Measurements from ENCODE around the gene NFAM1. TPM values are rescaled to one million over a fixed set of nuclear protein-coding genes. Genes with fewer than 3 reads are reported as not detected.

The NFAM1 gene
- total RNA-seq, 8 experiments from 2014 or later = 0.16 to 1.1 (median 0.54) TPM

GRCh38 chr22:42452456-42452855 is 20.3 kb upstream of the NFAM1 start:
- Histone ChIP-seq H3K4me3 (no peak overlapping the region), H3K27ac (no peak overlapping the region), H3K4me1 (replicated peaks in 1 of 2) (no peaks in the 10 kb centered on the region)
- WGBS, 10 experiments = 46 to 100% (median 87%) methylated on average over 1 to 7 of the region's 11 CpGs; no CpG with 5 or more reads in 2 of the 10 experiments
- peak in 1 of 8 experiments; percentile 7 for ATAC-seq (replicated peaks in 6 of 8)
- in situ Hi-C loops (cut with MboI; ENCODE audit: low pct_unique_long_range_greater_than_20kb in 2 of 9, low sequenced_read_pairs in 9 of 9, unreplicated experiment in 9 of 9) = loop anchor here in 2 of 9 experiments (25.0 kb wide), 2 partner anchors 465 to 490 kb away; partner anchors contain the start of genes SEPTIN3 (in 1 of the 2), SMIM45 (in 1 of the 2) and WBP2NL (in 1 of the 2)

- Histone ChIP-seq H3K4me3 (no peak overlapping the region), H3K27ac (no peak overlapping the region), H3K4me1 (replicated peaks in 1 of 2) (no peaks in the 10 kb centered on the region)
- WGBS, 10 experiments = 0 to 100% (median 67%) methylated on average over 1 to 4 of the region's 11 CpGs; no CpG with 5 or more reads in 2 of the 10 experiments
- in situ Hi-C loops (cut with MboI; ENCODE audit: low pct_unique_long_range_greater_than_20kb in 2 of 9, low sequenced_read_pairs in 9 of 9, unreplicated experiment in 9 of 9) = loop anchor here in 2 of 9 experiments (25.0 kb wide), 2 partner anchors 464 to 489 kb away; partner anchors contain the start of genes SEPTIN3 (in 1 of the 2), SMIM45 (in 1 of the 2) and WBP2NL (in 1 of the 2)
- ATAC-seq (replicated peaks in 6 of 8) = no peak
Observed at GRCh38 chr22:42451499-42452145, 19.4 kb upstream of the NFAM1 start.

DNA sequence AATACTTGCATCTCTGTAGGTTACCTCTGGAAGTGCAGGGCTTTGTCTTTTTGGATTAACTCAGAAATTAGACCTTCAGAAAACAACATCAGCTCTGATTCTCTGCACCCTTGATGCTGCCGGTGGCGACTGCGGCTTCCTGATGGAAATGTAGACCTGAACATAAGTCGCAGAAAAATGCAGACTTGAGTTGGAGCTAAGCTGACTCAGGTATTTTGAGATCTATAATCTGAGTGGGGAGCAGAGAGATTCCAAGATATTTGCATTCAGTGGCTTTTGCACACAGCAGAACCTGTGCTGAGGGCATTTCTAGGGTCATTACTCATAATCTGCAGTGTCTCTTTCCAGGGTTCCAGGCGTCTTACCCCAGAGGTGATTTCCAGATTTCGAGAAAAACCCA is 18.7 kb upstream of the NFAM1 start:
- Histone ChIP-seq H3K4me1 (replicated peaks in 1 of 2) (no peaks in the 10 kb centered on the region), H3K4me3 (no peak overlapping the region), H3K27ac (no peak overlapping the region)
- WGBS, 10 experiments = 49 to 100% (median 80%) methylated on average over 3 to 6 of the region's 6 CpGs; no CpG with 5 or more reads in 3 of the 10 experiments
- in situ Hi-C loops (cut with MboI; ENCODE audit: low pct_unique_long_range_greater_than_20kb in 2 of 9, low sequenced_read_pairs in 9 of 9, unreplicated experiment in 9 of 9) = loop anchor here in 2 of 9 experiments (25.0 kb wide), 2 partner anchors 464 to 489 kb away; partner anchors contain the start of genes SEPTIN3 (in 1 of the 2), SMIM45 (in 1 of the 2) and WBP2NL (in 1 of the 2)
- no peak for ATAC-seq (replicated peaks in 6 of 8)

- H3K4me3 ChIP-seq = no peak overlapping the region
- whole genome bisulfite sequencing, 10 experiments = 61 to 87% (median 80%) methylated on average over 3 to 8 of the region's 13 CpGs; no CpG with 5 or more reads in 7 of the 10 experiments
- in situ Hi-C loops (cut with MboI; ENCODE audit: low pct_unique_long_range_greater_than_20kb in 2 of 9, low sequenced_read_pairs in 9 of 9, unreplicated experiment in 9 of 9) = loop anchor here in 8 of 9 experiments (10.0 to 25.0 kb wide), 3 partner anchors 159 to 284 kb away; no protein-coding TSS in a partner anchor
- H3K4me1 ChIP-seq (replicated peaks in 1 of 2) = peaks cover 12 to 13% of the 10 kb centered on the region in 2 donors
- no peak overlapping the region for H3K27ac ChIP-seq
- ATAC-seq (replicated peaks in 6 of 8) = no peak
Observed at GRCh38 chr22:42446151-42446550, 13.9 kb upstream of the NFAM1 start.

DNA sequence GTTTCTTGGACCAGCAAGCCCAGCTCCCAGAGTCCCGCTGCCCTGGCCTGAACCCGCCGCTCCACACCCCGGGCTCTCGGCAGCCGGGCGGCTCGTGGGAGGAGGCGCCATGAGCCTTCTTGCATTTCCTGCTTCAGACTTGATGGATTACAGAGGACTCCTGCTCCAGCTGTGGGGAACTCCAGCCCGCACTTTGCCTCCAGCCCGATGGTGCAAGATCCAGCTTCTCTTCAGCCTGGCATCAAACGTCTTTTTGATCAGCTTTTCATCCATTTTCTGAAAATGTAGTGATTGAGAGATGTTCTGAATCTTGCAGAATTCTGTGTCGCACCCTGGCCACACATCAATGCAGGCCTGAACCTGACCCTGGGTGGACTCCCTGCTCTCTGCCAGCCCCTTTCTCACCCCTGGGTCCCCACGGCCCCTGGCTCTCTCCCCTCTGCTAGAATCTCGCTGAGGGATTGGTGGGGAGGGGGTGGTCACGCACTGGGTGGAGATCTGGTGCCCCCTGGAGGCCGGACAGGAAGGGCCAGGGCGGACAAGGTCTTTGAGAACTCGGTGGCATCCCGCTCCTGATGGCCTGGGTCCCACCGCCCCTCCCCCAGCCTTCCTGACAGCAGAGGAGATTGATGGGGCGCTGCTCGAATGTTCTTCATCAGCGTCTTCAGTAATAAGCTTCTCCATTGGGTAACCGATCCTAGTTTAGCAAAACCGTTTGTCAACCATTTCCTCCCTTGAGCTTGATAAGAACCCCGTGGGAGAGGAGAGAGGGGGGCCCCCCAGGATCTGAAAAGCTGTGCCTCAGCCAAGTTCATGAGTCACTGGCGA is 12.1 kb upstream of the NFAM1 start:
- Histone ChIP-seq H3K27ac (peak overlapping the region; percentile 71 to 89), H3K4me3 (peak overlapping the region; percentile 21 to 38 (median 26)), H3K4me1 (replicated peaks in 1 of 2) (peaks cover 13% of the 10 kb centered on the region in 2 donors)
- in situ Hi-C loops (cut with MboI; ENCODE audit: low pct_unique_long_range_greater_than_20kb in 2 of 9, low sequenced_read_pairs in 9 of 9, unreplicated experiment in 9 of 9) = loop anchor here in 8 of 9 experiments (10.0 to 25.0 kb wide), 3 partner anchors 157 to 282 kb away; no protein-coding TSS in a partner anchor
- 0 to 6% (median 2%) methylated on average over 1 to 11 of the region's 28 CpGs; no CpG with 5 or more reads in 5 of the 10 experiments for WGBS, 10 experiments
- ATAC-seq (replicated peaks in 6 of 8) = peak; percentile 88 to 96 (median 94)

GRCh38 chr22:42443240-42444076 is 11.3 kb upstream of the NFAM1 start:
- peak overlapping the region in 4 of 5 donors; percentile 21 to 38 (median 27) for H3K4me3 ChIP-seq
- 13 to 80% (median 55%) methylated on average over 1 to 6 of the region's 6 CpGs; no CpG with 5 or more reads in 2 of the 10 experiments for WGBS, 10 experiments
- in situ Hi-C loops (cut with MboI; ENCODE audit: low pct_unique_long_range_greater_than_20kb in 2 of 9, low sequenced_read_pairs in 9 of 9, unreplicated experiment in 9 of 9) = loop anchor here in 8 of 9 experiments (10.0 to 25.0 kb wide), 3 partner anchors 156 to 281 kb away; no protein-coding TSS in a partner anchor
- peaks cover 16 to 17% of the 10 kb centered on the region in 2 donors for H3K4me1 ChIP-seq (replicated peaks in 1 of 2)
- no peak for ATAC-seq (replicated peaks in 6 of 8)
- H3K27ac ChIP-seq = peak overlapping the region in 1 of 2 donors; percentile 27

- WGBS, 10 experiments = 20 to 92% (median 89%) methylated on average over 2 to 4 of the region's 4 CpGs; no CpG with 5 or more reads in 5 of the 10 experiments
- Histone ChIP-seq H3K27ac (no peak overlapping the region), H3K4me3 (no peak overlapping the region), H3K4me1 (replicated peaks in 1 of 2) (peaks cover 20 to 21% of the 10 kb centered on the region in 2 donors)
- in situ Hi-C loops (cut with MboI; ENCODE audit: low pct_unique_long_range_greater_than_20kb in 2 of 9, low sequenced_read_pairs in 9 of 9, unreplicated experiment in 9 of 9) = loop anchor here in 8 of 9 experiments (10.0 to 25.0 kb wide), 3 partner anchors 155 to 280 kb away; no protein-coding TSS in a partner anchor
- ATAC-seq (replicated peaks in 6 of 8) = no peak
Observed at GRCh38 chr22:42442748-42443147, 10.5 kb upstream of the NFAM1 start.

DNA sequence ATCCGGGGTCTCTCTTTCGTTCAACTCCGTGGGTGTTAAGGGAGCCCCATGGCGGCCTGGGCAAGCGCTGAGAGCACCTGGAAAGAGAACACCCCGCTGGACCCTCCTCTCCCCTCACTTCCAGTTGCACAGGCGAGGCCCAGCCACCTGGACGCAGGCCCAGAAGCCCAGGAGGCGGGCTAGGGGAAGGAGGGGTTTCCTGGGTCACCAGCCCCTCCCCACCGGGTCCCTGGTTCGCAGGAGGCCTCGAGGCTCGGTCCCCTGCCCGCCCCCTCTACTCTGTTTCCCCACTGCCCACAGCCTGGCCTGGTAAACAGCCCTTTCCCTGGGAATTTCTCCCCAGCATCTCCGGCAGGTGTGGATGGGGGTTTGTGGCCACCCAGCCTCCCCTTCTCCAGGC is 8.5 kb upstream of the NFAM1 start:
- in situ Hi-C loops (cut with MboI; ENCODE audit: low pct_unique_long_range_greater_than_20kb in 2 of 9, low sequenced_read_pairs in 9 of 9, unreplicated experiment in 9 of 9) = loop anchor here in 8 of 9 experiments (10.0 to 25.0 kb wide), 3 partner anchors 153 to 278 kb away; no protein-coding TSS in a partner anchor
- Histone ChIP-seq H3K4me3 (no peak overlapping the region), H3K27ac (no peak overlapping the region), H3K4me1 (replicated peaks in 1 of 2) (peaks cover 22 to 23% of the 10 kb centered on the region in 2 donors)
- ATAC-seq (replicated peaks in 6 of 8) = no peak
- 68 to 87% (median 78%) methylated on average over 3 to 5 of the region's 15 CpGs; no CpG with 5 or more reads in 6 of the 10 experiments for WGBS, 10 experiments

- WGBS, 10 experiments = 35 to 100% (median 72%) methylated on average over 1 to 9 of the region's 20 CpGs; no CpG with 5 or more reads in 1 of the 10 experiments
- Histone ChIP-seq H3K27ac (no peak overlapping the region), H3K4me3 (no peak overlapping the region), H3K4me1 (replicated peaks in 1 of 2) (peaks cover 18 to 22% of the 10 kb centered on the region in 2 donors)
- in situ Hi-C loops (cut with MboI; ENCODE audit: low pct_unique_long_range_greater_than_20kb in 2 of 9, low sequenced_read_pairs in 9 of 9, unreplicated experiment in 9 of 9) = loop anchor here in 8 of 9 experiments (10.0 to 25.0 kb wide), 3 partner anchors 153 to 278 kb away; no protein-coding TSS in a partner anchor
- peak in 1 of 8 experiments; percentile 5 for ATAC-seq (replicated peaks in 6 of 8)
Observed at GRCh38 chr22:42439821-42440674, 7.8 kb upstream of the NFAM1 start.

- Histone ChIP-seq H3K4me1 (replicated peaks in 1 of 2) (peaks cover 16 to 22% of the 10 kb centered on the region in 2 donors), H3K27ac (no peak overlapping the region), H3K4me3 (no peak overlapping the region)
- WGBS, 10 experiments = 55 to 90% (median 78%) methylated on average over 2 to 11 of the region's 13 CpGs; no CpG with 5 or more reads in 2 of the 10 experiments
- in situ Hi-C loops (cut with MboI; ENCODE audit: low pct_unique_long_range_greater_than_20kb in 2 of 9, low sequenced_read_pairs in 9 of 9, unreplicated experiment in 9 of 9) = loop anchor here in 8 of 9 experiments (25.0 kb wide), 2 partner anchors 152 to 277 kb away; no protein-coding TSS in a partner anchor
- no peak for ATAC-seq (replicated peaks in 6 of 8)
Observed at GRCh38 chr22:42439021-42439567, 6.9 kb upstream of the NFAM1 start.

DNA sequence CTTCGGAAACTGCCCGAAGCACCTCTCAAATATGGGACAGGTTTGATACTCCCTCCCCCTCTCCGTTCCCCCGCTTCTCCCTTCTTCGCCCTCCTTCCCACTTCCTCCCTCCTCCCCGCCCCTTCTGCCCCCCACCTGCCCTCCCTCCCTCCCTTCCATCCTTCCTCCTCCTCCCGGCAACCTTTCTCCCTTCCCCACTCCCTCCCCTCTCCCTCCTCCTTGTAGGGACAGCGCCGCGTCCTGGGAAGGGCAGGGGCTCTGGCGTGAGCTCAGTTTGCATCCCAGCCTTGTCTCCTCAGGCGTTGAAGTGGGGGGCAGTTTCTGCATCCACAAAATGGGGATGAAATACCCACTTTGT is 6.1 kb upstream of the NFAM1 start:
- in situ Hi-C loops (cut with MboI; ENCODE audit: low pct_unique_long_range_greater_than_20kb in 2 of 9, low sequenced_read_pairs in 9 of 9, unreplicated experiment in 9 of 9) = loop anchor here in 8 of 9 experiments (25.0 kb wide), 2 partner anchors 151 to 276 kb away; no protein-coding TSS in a partner anchor
- Histone ChIP-seq H3K4me3 (no peak overlapping the region), H3K27ac (no peak overlapping the region), H3K4me1 (replicated peaks in 1 of 2) (peaks cover 20 to 24% of the 10 kb centered on the region in 2 donors)
- no CpG with 5 or more reads among the region's 12 CpGs for WGBS, 10 experiments
- ATAC-seq (replicated peaks in 6 of 8) = no peak
